Upper lobe of left lung (tissue), 6 donors: Measurements from ENCODE around the gene PDIA6. TPM values are rescaled to one million over a fixed set of nuclear protein-coding genes. Genes with fewer than 3 reads are reported as not detected.

Experiments used
- ATAC-seq, 2 donors: fragments of 200-7000 bp; cut with Tn5 transposase; one replicate each; pipeline ENCODE4 v1.9.1; 2022; ENCODE audit warnings: mild to moderate bottlenecking in 2 of 2, moderate library complexity in 2 of 2; ENCODE audit not compliant: low FRiP score in 2 of 2
- DNase-seq, 2 donors: peaks; one replicate each; pipeline ENCODE4 v3.0.0-alpha.2; 2019 to 2020
- H3K27ac ChIP-seq, 4 donors: fragments of 200-600 bp; sonication (generic); one replicate each; pipeline ENCODE4 v1.5.1; 2016 to 2019
- H3K27me3 ChIP-seq, 4 donors: fragments of 200-600 bp; sonication (generic); one replicate each; pipeline ENCODE4 v1.5.1; 2017 to 2019
- H3K36me3 ChIP-seq, 4 donors: fragments of 200-600 bp; sonication (generic); one replicate each; pipeline ENCODE4 v1.5.1; 2016 to 2019
- H3K4me1 ChIP-seq, 4 donors: fragments of 200-600 bp; sonication (generic); one replicate each; pipeline ENCODE4 v1.5.1; 2018 to 2019
- H3K4me3 ChIP-seq, 4 donors: fragments of 200-600 bp; sonication (generic); one replicate each; pipeline ENCODE4 v1.5.1; 2017 to 2019; ENCODE audit warnings: mild to moderate bottlenecking in 2 of 4, moderate library complexity in 1 of 4
- H3K9me3 ChIP-seq, 4 donors: fragments of 200-600 bp; sonication (generic); one replicate each; pipeline ENCODE4 v1.5.1; 2018 to 2019
- EP300 ChIP-seq, 4 donors: sonication (generic); formaldehyde crosslinking; IDR thresholded peaks; one replicate each; pipeline ENCODE4 v1.5.1; 2017; ENCODE audit warnings: antibody characterized with exemption in 4 of 4, control low read depth in 2 of 4
- POLR2A ChIP-seq, 4 donors: fragments of 450-650 bp; IDR thresholded peaks; one replicate each; pipeline ENCODE4 v1.5.1; 2016 to 2017; ENCODE audit warnings: antibody characterized with exemption in 4 of 4, mild to moderate bottlenecking in 2 of 4
- POLR2AphosphoS5 ChIP-seq, 2 donors: sonication (generic); formaldehyde crosslinking; IDR thresholded peaks; one replicate each; pipeline ENCODE4 v1.5.1; 2017; ENCODE audit warnings: antibody characterized with exemption in 2 of 2
- WGBS, 2 donors: methylation state at CpG; one replicate each; pipeline ENCODE4 v1.1.5; 2017 to 2018; 5-methylcytosine and 5-hydroxymethylcytosine counted together
- total RNA-seq, 6 donors: library from RNA; depleted of rRNA in 4 of 6; stranded (reverse); fragments of >200 nt in 4 of 6; gene quantifications; one replicate each; pipeline versions ENCODE4 v1.1.0 to v1.2.1, GENCODE V29; 2016 to 2021
- TF ChIP-seq, protein P1 (sequence below), 6 experiments: fragments of 450-650 bp in 4 of 6; fragments of 200-600 bp in 2 of 6; sonication (generic) in 2 of 6; IDR thresholded peaks; one replicate each; pipeline ENCODE4 v1.5.1; 2016 to 2019; ENCODE audit warnings: antibody characterized with exemption in 6 of 6
- donor health status: DM: no; HTN: no; CAD: no; lungs with moderate emphysema.
- donor health status: DM: no; HTN: yes; CAD: no; lungs with severe emphysema.

PDIA6 gene
- total RNA-seq, 6 donors from 2014 or later = 32.5 to 209 (median 122) TPM

- Histone ChIP-seq H3K27ac (no peak overlapping the region), H3K9me3 (no peaks in the 10 kb centered on the region), H3K4me3 (no peak overlapping the region), H3K27me3 (no peaks in the 10 kb centered on the region), H3K4me1 (no peaks in the 10 kb centered on the region), H3K36me3 (no peaks in the 10 kb centered on the region)
- no peak for ATAC-seq
- DNase-seq = no peak
- WGBS, 2 donors = 93 to 94% methylated on average over 6 of the region's 6 CpGs
- no peak for TF ChIP-seq POLR2AphosphoS5 (IDR thresholded peaks at IDR 0.05)
- TF ChIP-seq EP300 (IDR thresholded peaks at IDR 0.05) = no peak
- no peak for TF ChIP-seq POLR2A (IDR thresholded peaks at IDR 0.05)
- TF ChIP-seq, protein P1, sequence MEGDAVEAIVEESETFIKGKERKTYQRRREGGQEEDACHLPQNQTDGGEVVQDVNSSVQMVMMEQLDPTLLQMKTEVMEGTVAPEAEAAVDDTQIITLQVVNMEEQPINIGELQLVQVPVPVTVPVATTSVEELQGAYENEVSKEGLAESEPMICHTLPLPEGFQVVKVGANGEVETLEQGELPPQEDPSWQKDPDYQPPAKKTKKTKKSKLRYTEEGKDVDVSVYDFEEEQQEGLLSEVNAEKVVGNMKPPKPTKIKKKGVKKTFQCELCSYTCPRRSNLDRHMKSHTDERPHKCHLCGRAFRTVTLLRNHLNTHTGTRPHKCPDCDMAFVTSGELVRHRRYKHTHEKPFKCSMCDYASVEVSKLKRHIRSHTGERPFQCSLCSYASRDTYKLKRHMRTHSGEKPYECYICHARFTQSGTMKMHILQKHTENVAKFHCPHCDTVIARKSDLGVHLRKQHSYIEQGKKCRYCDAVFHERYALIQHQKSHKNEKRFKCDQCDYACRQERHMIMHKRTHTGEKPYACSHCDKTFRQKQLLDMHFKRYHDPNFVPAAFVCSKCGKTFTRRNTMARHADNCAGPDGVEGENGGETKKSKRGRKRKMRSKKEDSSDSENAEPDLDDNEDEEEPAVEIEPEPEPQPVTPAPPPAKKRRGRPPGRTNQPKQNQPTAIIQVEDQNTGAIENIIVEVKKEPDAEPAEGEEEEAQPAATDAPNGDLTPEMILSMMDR (IDR thresholded peaks at IDR 0.05) = no peak
Measured at GRCh38 chr2:10757814-10758286, 54.7 kb downstream of the PDIA6 start.

- H3K4me3 ChIP-seq = no peak overlapping the region
- H3K9me3 ChIP-seq = no peaks in the 10 kb centered on the region
- no peaks in the 10 kb centered on the region for H3K36me3 ChIP-seq
- TF ChIP-seq POLR2A (IDR thresholded peaks at IDR 0.05) = no peak
- TF ChIP-seq, protein P1 (IDR thresholded peaks at IDR 0.05) = no peak
- H3K27me3 ChIP-seq = no peaks in the 10 kb centered on the region
- H3K4me1 ChIP-seq = no peaks in the 10 kb centered on the region
- H3K27ac ChIP-seq = no peak overlapping the region
- ATAC-seq = no peak
- no peak for DNase-seq
- 79 to 80% methylated on average over 7 of the region's 7 CpGs for WGBS, 2 donors
Measured at GRCh38 chr2:10755621-10756020, 57.0 kb downstream of the PDIA6 start.

DNA sequence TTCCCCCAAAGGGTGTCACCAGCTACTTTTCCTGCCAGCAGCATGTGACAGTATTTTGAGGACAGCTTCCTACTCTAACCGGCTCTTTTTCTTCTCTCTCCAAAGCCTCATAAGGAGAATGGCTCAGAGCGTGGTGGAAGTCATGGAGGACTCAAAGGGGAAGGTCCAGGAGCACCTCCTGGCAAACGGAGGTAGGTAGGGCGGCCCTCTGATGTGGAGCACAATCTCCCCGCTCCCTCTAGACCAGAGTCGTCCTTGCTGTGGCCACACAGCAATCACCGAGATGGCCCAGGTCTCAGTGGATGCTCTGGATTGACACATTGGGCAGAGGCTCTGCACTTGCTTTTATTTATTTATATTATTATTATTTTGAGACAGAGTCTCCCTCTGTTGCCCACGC, 58.7 kb downstream of the PDIA6 start:
- TF ChIP-seq POLR2AphosphoS5 (IDR thresholded peaks at IDR 0.05) = no peak
- TF ChIP-seq, protein P1 (IDR thresholded peaks at IDR 0.05) = no peak
- no peak for TF ChIP-seq POLR2A (IDR thresholded peaks at IDR 0.05)
- no peak for TF ChIP-seq EP300 (IDR thresholded peaks at IDR 0.05)
- Histone ChIP-seq H3K4me3 (no peak overlapping the region), H3K27me3 (no peaks in the 10 kb centered on the region), H3K27ac (no peak overlapping the region), H3K4me1 (no peaks in the 10 kb centered on the region), H3K9me3 (no peaks in the 10 kb centered on the region), H3K36me3 (no peaks in the 10 kb centered on the region)
- WGBS, 2 donors = 88 to 90% methylated on average over 8 of the region's 8 CpGs
- DNase-seq (no peak), ATAC-seq (peak in 1 of 2 donors; percentile 8)

DNA sequence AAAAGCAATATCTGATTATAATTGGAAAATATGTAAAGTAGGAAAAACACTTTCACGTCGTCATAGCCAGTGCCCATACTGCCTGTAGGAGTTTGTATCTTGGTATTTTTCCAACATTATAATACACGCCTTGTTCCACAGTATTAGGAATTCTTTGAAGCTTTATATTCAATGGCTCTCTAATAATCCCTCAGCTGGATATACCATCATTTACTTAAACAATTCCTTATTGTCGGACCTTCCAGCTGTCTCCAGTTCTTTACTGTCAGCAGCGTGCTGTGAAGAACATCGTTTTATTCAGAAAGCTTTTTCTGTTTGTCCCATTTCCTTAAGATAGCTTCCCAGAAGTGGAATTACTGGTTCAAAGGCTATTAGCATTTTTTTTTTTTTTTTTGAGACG, 59.4 kb downstream of the PDIA6 start:
- H3K27me3 ChIP-seq = no peaks in the 10 kb centered on the region
- H3K36me3 ChIP-seq = no peaks in the 10 kb centered on the region
- H3K4me1 ChIP-seq = no peaks in the 10 kb centered on the region
- ATAC-seq (no peak), DNase-seq (no peak)
- H3K4me3 ChIP-seq = no peak overlapping the region
- 68 to 71% methylated on average over 7 of the region's 7 CpGs for WGBS, 2 donors
- TF ChIP-seq, protein P1 (IDR thresholded peaks at IDR 0.05) = no peak
- TF ChIP-seq POLR2AphosphoS5 (IDR thresholded peaks at IDR 0.05) (no peak), EP300 (IDR thresholded peaks at IDR 0.05) (no peak), POLR2A (IDR thresholded peaks at IDR 0.05) (no peak)
- H3K27ac ChIP-seq = no peak overlapping the region
- no peaks in the 10 kb centered on the region for H3K9me3 ChIP-seq

- ATAC-seq (no peak), DNase-seq (no peak)
- TF ChIP-seq POLR2AphosphoS5 (IDR thresholded peaks at IDR 0.05) (no peak), EP300 (IDR thresholded peaks at IDR 0.05) (no peak), POLR2A (IDR thresholded peaks at IDR 0.05) (no peak)
- TF ChIP-seq, protein P1 (IDR thresholded peaks at IDR 0.05) = no peak
- H3K36me3 ChIP-seq = no peaks in the 10 kb centered on the region
- no peaks in the 10 kb centered on the region for H3K27me3 ChIP-seq
- H3K4me1 ChIP-seq = no peaks in the 10 kb centered on the region
- H3K27ac ChIP-seq = no peak overlapping the region
- WGBS, 2 donors = 89 to 91% methylated on average over 5 of the region's 5 CpGs
- no peaks in the 10 kb centered on the region for H3K9me3 ChIP-seq
- no peak overlapping the region for H3K4me3 ChIP-seq
Measured at GRCh38 chr2:10752236-10752635, 60.3 kb downstream of the PDIA6 start.
